Measurements from ENCODE around the gene CMTR1.

DNA sequence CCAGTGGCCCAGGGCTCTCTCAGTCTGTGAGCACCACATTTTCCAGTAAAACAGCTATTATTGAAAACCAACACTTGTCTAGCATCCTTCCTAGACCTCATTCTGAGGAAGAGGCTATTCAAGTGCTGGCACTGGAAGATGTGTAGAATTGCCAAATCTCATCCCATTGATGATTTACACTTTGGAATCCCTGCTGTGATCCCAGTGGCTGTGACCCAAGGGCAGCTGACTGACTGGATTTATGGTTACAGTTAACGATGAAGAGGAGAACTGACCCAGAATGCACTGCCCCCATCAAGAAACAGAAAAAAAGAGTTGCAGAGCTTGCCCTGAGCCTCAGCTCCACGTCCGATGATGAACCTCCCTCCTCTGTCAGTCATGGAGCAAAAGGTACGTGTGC lies 2.4 kb downstream of the CMTR1 start:
- TF ChIP-seq CTCF (IDR thresholded peaks at IDR 0.05) (no peak), POLR2A (IDR thresholded peaks at IDR 0.05) (no peak)
